Epithelial cell of proximal tubule (primary cell): ENCODE measurements around the gene FDX2. TPM values are rescaled to one million over a fixed set of nuclear protein-coding genes. Genes with fewer than 3 reads are reported as not detected.

Source experiments
- DNase-seq: peaks from one replicate; pipeline ENCODE4 v3.0.0-alpha.2; 2011; ENCODE audit warnings: low read depth
- H3K4me3 ChIP-seq: 2 replicates; pipeline ENCODE4 v1.5.1; 2011; ENCODE audit warnings: low read depth, mild to moderate bottlenecking, low read length
- total RNA-seq: library from RNA; depleted of rRNA; stranded (reverse); fragments of >200 nt; gene quantifications from 2 replicates; pipeline ENCODE4 v1.2.3, GENCODE V29; 2015
- TF ChIP-seq, protein P1 (sequence below): conservative IDR thresholded peaks from 2 replicates; pipeline ENCODE4 v1.5.1; 2012; ENCODE audit warnings: low read depth, mild to moderate bottlenecking, low read length

FDX2 gene
- total RNA-seq, 1 donor from 2014 or later = 57.6 TPM

DNA sequence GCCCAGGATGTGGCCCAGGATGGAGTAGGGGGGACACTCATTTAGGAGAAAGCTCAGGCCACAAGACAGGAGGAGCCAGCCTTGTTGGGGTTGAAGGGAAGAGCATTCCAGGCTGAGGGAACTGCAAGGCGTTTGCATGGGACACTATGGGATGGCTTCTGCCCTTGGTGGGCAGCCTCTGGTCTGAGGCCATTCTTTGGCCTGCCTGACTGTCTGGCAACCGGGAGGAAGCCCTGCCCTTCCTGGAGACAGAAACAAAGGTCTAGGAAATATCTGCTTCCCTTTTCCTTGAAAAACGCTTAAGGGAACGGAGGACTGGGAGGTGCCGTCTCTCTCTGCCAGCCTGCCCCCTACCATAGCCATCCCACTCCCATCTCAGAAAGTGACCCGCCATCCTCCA lies 47.7 kb downstream of the FDX2 start:
- H3K4me3 ChIP-seq = no peak overlapping the region
- TF ChIP-seq, protein P1, sequence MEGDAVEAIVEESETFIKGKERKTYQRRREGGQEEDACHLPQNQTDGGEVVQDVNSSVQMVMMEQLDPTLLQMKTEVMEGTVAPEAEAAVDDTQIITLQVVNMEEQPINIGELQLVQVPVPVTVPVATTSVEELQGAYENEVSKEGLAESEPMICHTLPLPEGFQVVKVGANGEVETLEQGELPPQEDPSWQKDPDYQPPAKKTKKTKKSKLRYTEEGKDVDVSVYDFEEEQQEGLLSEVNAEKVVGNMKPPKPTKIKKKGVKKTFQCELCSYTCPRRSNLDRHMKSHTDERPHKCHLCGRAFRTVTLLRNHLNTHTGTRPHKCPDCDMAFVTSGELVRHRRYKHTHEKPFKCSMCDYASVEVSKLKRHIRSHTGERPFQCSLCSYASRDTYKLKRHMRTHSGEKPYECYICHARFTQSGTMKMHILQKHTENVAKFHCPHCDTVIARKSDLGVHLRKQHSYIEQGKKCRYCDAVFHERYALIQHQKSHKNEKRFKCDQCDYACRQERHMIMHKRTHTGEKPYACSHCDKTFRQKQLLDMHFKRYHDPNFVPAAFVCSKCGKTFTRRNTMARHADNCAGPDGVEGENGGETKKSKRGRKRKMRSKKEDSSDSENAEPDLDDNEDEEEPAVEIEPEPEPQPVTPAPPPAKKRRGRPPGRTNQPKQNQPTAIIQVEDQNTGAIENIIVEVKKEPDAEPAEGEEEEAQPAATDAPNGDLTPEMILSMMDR = no peak
- DNase-seq = no peak

DNA sequence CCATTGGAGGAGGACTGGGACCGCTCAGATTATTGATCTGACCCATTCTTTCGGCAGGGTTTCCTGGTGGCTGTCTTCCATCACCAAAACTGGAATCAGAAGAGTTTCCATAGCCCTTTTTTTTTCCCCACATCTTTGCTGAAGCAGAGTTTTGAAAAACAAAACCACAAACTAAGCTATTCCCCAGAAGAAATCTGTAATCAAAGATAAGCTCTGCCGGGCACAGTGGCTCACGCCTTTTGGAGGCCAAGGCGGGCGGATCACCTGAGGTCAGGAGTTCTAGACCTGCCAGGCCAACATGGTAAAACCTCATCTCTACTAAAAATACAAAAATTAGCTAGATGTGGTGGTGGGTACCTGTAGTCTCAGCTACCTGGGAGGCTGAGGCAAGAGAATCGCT lies 49.1 kb downstream of the FDX2 start:
- TF ChIP-seq, protein P1 = no peak
- no peak overlapping the region for H3K4me3 ChIP-seq
- no peak for DNase-seq

DNA sequence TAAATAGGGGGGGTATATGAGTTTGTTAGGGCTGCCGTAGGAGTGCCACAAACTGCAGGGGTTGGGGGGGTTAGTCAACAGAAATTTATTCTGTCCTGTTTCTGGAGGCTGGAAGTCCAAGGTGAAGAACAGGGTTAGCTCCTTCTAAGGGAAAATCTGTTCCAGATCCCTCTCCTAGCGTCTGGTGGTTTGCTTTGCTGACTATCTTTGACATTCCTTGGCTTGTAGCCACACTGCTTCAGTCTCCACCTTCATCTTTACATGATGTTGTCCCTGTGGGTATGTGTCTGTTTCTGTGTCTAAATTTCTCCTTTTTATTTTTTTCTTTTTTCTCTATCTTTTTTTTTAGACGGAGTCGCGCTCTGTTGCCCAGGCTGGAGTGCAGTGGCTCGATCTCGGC lies 53.0 kb downstream of the FDX2 start:
- no peak overlapping the region for H3K4me3 ChIP-seq
- TF ChIP-seq, protein P1 = no peak
- DNase-seq = no peak

DNA sequence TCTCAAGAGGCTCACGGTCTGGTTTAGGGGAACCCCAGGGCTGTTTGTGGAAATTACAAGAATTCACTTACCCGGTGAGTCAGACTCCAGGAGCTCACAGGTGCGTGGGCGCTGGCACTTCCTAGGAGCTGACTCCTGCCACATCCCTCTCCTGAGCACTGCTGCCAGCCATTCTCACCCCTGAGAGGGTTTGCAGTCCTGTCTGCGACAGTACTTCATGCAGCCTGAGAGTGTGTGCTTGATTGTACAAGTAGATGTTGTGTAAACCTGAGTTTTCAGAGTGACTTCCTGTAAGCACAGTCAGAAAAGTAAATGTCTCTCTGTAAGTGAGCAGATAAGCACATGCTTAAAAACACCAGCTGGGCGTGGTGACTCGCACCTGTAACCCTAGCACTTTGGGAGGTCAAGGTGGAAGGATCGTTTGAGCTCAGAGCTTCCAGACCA lies 55.7 kb downstream of the FDX2 start:
- TF ChIP-seq, protein P1 = no peak
- H3K4me3 ChIP-seq = no peak overlapping the region
- DNase-seq = peak; percentile 58

Other genes starting within 250 kb of the FDX2 start
- 10.3 and 28.7 TPM in 2 replicates for gene SHFL, start 229.7 kb downstream of the FDX2 start, total RNA-seq
- gene ANGPTL6, start 213.3 kb downstream of the FDX2 start, total RNA-seq = 0.22 and 0.23 TPM in 2 replicates
- gene PPAN, start 209.7 kb downstream of the FDX2 start, total RNA-seq = 38.1 and 59.6 TPM in 2 replicates
- 2.0 and 4.5 TPM in 2 replicates for gene P2RY11, start 204.3 kb downstream of the FDX2 start, total RNA-seq
- gene EIF3G, start 196.1 kb downstream of the FDX2 start, total RNA-seq = 229 and 283 TPM in 2 replicates
- 154 and 198 TPM in 2 replicates for gene DNMT1, start 121.1 kb downstream of the FDX2 start, total RNA-seq
- 2.5 and 3.0 TPM in 2 replicates for gene S1PR2, start 84.7 kb downstream of the FDX2 start, total RNA-seq
- 104 and 156 TPM in 2 replicates for gene MRPL4, start 63.8 kb downstream of the FDX2 start, total RNA-seq
- 17.1 and 36.3 TPM in 2 replicates for gene ICAM1, start 44.9 kb downstream of the FDX2 start, total RNA-seq
- not detected in 2 replicates for gene ICAM4, start 29.1 kb downstream of the FDX2 start, total RNA-seq
- 0.14 TPM in 1 of 2 replicates, not detected in the other for gene ICAM5, start 26.1 kb downstream of the FDX2 start, total RNA-seq
- gene ZGLP1, start 6.2 kb downstream of the FDX2 start, total RNA-seq = 0.35 and 2.4 TPM in 2 replicates
- 29.5 and 34.1 TPM in 2 replicates for gene RAVER1, start 17.5 kb upstream of the FDX2 start, total RNA-seq
- gene ICAM3, start 23.6 kb upstream of the FDX2 start, total RNA-seq = 3.4 and 3.8 TPM in 2 replicates
- 95.4 and 103 TPM in 2 replicates for gene TYK2, start 64.6 kb upstream of the FDX2 start, total RNA-seq
- 155 and 262 TPM in 2 replicates for gene CDC37, start 87.5 kb upstream of the FDX2 start, total RNA-seq
- 0.40 and 2.0 TPM in 2 replicates for gene PDE4A, start 104.5 kb upstream of the FDX2 start, total RNA-seq
- gene KEAP1, start 187.3 kb upstream of the FDX2 start, total RNA-seq = 41.2 and 76.0 TPM in 2 replicates
- not detected in 2 replicates for gene S1PR5, start 201.4 kb upstream of the FDX2 start, total RNA-seq
- 31.4 and 35.9 TPM in 2 replicates for gene ATG4D, start 227.9 kb upstream of the FDX2 start, total RNA-seq
- 16.7 and 18.2 TPM in 2 replicates for gene KRI1, start 250.0 kb upstream of the FDX2 start, total RNA-seq